Measurements from ENCODE around the gene CCDC167. TPM values are rescaled to one million over a fixed set of nuclear protein-coding genes. Genes with fewer than 3 reads are reported as not detected.

The CCDC167 gene
- total RNA-seq, 1 experiment from 2014 or later, result 27.8 TPM

GRCh38 chr6:37477656-37478435 is 21.8 kb downstream of the CCDC167 start:
- no TSS peak for BruUV-seq (replicated peaks)
- Histone ChIP-seq H3K36me3 (ENCODE audit: control insufficient read depth in 1 of 2, insufficient read depth in 2 of 2, low read length in 2 of 2) (peaks cover 10 to 23% of the 10 kb centered on the region in 2 experiments; a peak in 3 of 4 replicates), H3K27ac (ENCODE audit: low read depth, low read length) (no peak overlapping the region), H3K27me3 (ENCODE audit: insufficient read depth, low read length) (no peaks in the 10 kb centered on the region), H3K79me2 (ENCODE audit: insufficient read depth, low read length) (no peaks in the 10 kb centered on the region), H3K9ac (ENCODE audit: low read length) (no peak overlapping the region), H3K4me3 (replicated peaks in 1 of 2; ENCODE audit: low read depth in 1 of 2, low read length in 2 of 2) (no peak overlapping the region), H3K4me2 (ENCODE audit: low read length) (no peak overlapping the region), H3K9me3 (ENCODE audit: control insufficient read depth in 1 of 2, insufficient read depth in 1 of 2, low read depth in 1 of 2, low read length in 2 of 2) (no peaks in the 10 kb centered on the region), H3K4me1 (ENCODE audit: control insufficient read depth in 1 of 2, insufficient read depth in 2 of 2, low read length in 2 of 2) (no peaks in the 10 kb centered on the region), H3K9me2 (ENCODE audit: insufficient read depth) (no peaks in the 10 kb centered on the region), H2AFZ (ENCODE audit: low read depth, low read length, poor library complexity, severe bottlenecking) (no peak overlapping the region), H4K20me1 (ENCODE audit: insufficient read depth) (no peaks in the 10 kb centered on the region)
- DNase-seq (ENCODE audit: low read depth, low spot score) (no peak), ATAC-seq (no peak)
- ChIA-PET RAD21 (ENCODE audit: low non-redundant PET in 1 of 2, low total read pairs in 2 of 2, uncharacterized antibody in 2 of 2, unreplicated experiment in 2 of 2) (no interaction called here), POLR2A (no interaction called here), CTCF (no interaction called here)
- TF ChIP-seq MAX (IDR thresholded peaks at IDR 0.05) (no peak), CTCF (IDR thresholded peaks at IDR 0.05 in 2 of 3, conservative IDR thresholded peaks at IDR 0.05 in 1 of 3; ENCODE audit: borderline replicate concordance in 1 of 3, insufficient read depth in 1 of 3, low read depth in 2 of 3, low read length in 2 of 3) (no peak), REST (IDR thresholded peaks at IDR 0.05; ENCODE audit: low read depth) (no peak), EZH2phosphoT487 (IDR thresholded peaks at IDR 0.05; ENCODE audit: borderline replicate concordance) (no peak), RAD21 (IDR thresholded peaks at IDR 0.05; ENCODE audit: low read depth) (no peak), ZNF274 (IDR thresholded peaks at IDR 0.05; ENCODE audit: low read depth, low read length) (no peak), ZFX (IDR thresholded peaks at IDR 0.05) (no peak), POLR2A (IDR thresholded peaks at IDR 0.05; ENCODE audit: borderline replicate concordance, extremely low read depth, insufficient read depth, insufficient read length) (no peak), SRF (IDR thresholded peaks at IDR 0.05; ENCODE audit: low read depth) (no peak), ZBTB33 (IDR thresholded peaks at IDR 0.05; ENCODE audit: extremely low read depth, insufficient replicate concordance, low read length) (no peak), FOSL1 (IDR thresholded peaks at IDR 0.05; ENCODE audit: low read depth) (no peak), EGR1 (IDR thresholded peaks at IDR 0.05; ENCODE audit: low read depth) (no peak)
- intact Hi-C loops (cut with micrococcal nuclease), result no loop called here
